H1 (cell line): ENCODE data around the gene NRK. TPM values are rescaled to one million over a fixed set of nuclear protein-coding genes. Genes with fewer than 3 reads are reported as not detected.

Experiments
- CTCF ChIA-PET: fragments of 300-600 bp; sonication (Branson Sonifier 250); formaldehyde crosslinking; loops from one replicate; lab custom pipeline; 2021; ENCODE audit not compliant: partially characterized antibody; lab: Charles Lee
- POLR2A ChIA-PET: fragments of 300-600 bp; sonication (Branson Sonifier 250); formaldehyde crosslinking; loops from one replicate; lab custom pipeline; 2021; ENCODE audit warnings: inconsistent platforms; ENCODE audit not compliant: partially characterized antibody; lab: Charles Lee
- DNase-seq, 2 experiments: peaks; one replicate each; pipeline versions ENCODE4 v3.0.0 to v3.0.0-alpha.2; 2010 to 2022; ENCODE audit warnings: low spot score in 2 of 2, low read depth in 1 of 2, mixed read lengths in 1 of 2
- FAIRE-seq: peaks from 2 replicates; lab custom pipeline; 2011; peaks lifted over from hg19 to GRCh38; lab: Jason Lieb, UNC
- H2AFZ ChIP-seq: 2 replicates; pipeline ENCODE4 v1.8.1; 2012; ENCODE audit warnings: low read length, inconsistent platforms
- H2AK5ac ChIP-seq: 2 replicates; pipeline ENCODE4 v1.6.1; 2013; ENCODE audit warnings: low read depth, low read length
- H2BK120ac ChIP-seq: replicated peaks from 2 replicates; pipeline ENCODE3; 2013; ENCODE audit warnings: low read depth, low read length, inconsistent platforms
- H2BK12ac ChIP-seq: 2 replicates; pipeline ENCODE4 v1.6.1; 2013; ENCODE audit warnings: low read depth, low read length
- H2BK15ac ChIP-seq: 2 replicates; pipeline ENCODE4 v1.6.1; 2013; ENCODE audit warnings: low read length
- H2BK20ac ChIP-seq: 2 replicates; pipeline ENCODE4 v1.6.1; 2013; ENCODE audit warnings: low read length
- H2BK5ac ChIP-seq: 2 replicates; pipeline ENCODE4 v1.6.1; 2013; ENCODE audit warnings: low read depth, low read length
- H3K14ac ChIP-seq: 2 replicates; pipeline ENCODE4 v1.6.1; 2013; ENCODE audit warnings: inconsistent platforms; ENCODE audit not compliant: insufficient read length
- H3K18ac ChIP-seq: 2 replicates; pipeline ENCODE4 v1.6.1; 2013; ENCODE audit warnings: low read length; ENCODE audit errors: extremely low read depth
- H3K23ac ChIP-seq: 2 replicates; pipeline ENCODE4 v1.6.1; 2013; ENCODE audit warnings: inconsistent platforms; ENCODE audit not compliant: insufficient read length
- H3K23me2 ChIP-seq: 2 replicates; pipeline ENCODE4 v1.6.1; 2013; ENCODE audit warnings: low read depth, low read length
- H3K27ac ChIP-seq: 2 replicates; pipeline ENCODE4 v1.6.1; 2011; ENCODE audit warnings: low read depth, low read length, inconsistent platforms
- H3K27me3 ChIP-seq, 4 experiments: replicated peaks in 1 of 4; 1 replicate in 1 of 4; 2 replicates in 3 of 4; pipeline versions ENCODE4 v1.6.1 to v1.8.1; 2011 to 2013; ENCODE audit warnings: low read length in 3 of 4, mild to moderate bottlenecking in 3 of 4, inconsistent platforms in 2 of 4, mixed read lengths in 2 of 4, moderate library complexity in 1 of 4; ENCODE audit not compliant: control insufficient read depth in 3 of 4, insufficient read depth in 3 of 4; ENCODE audit errors: extremely low read depth in 1 of 4
- H3K36me3 ChIP-seq, 4 experiments: 2 replicates each; pipeline versions ENCODE4 v1.6.1 to v1.8.1; 2011 to 2013; ENCODE audit warnings: mild to moderate bottlenecking in 4 of 4, low read length in 3 of 4, moderate library complexity in 2 of 4, control low read depth in 1 of 4, inconsistent platforms in 1 of 4; ENCODE audit not compliant: insufficient read depth in 4 of 4, control insufficient read depth in 2 of 4
- H3K4ac ChIP-seq: replicated peaks from 2 replicates; pipeline ENCODE3; 2013; ENCODE audit warnings: low read length, low read depth, mixed read lengths, inconsistent platforms; ENCODE audit not compliant: insufficient read length
- H3K4me1 ChIP-seq, 4 experiments: replicated peaks in 1 of 4; 1 replicate in 1 of 4; 2 replicates in 3 of 4; pipeline versions ENCODE4 v1.6.1 to v1.8.1; 2011 to 2013; ENCODE audit warnings: low read length in 3 of 4, inconsistent platforms in 2 of 4, mixed read lengths in 1 of 4; ENCODE audit not compliant: insufficient read depth in 4 of 4, control insufficient read depth in 3 of 4
- H3K4me2 ChIP-seq, 2 experiments: 2 replicates each; pipeline versions ENCODE4 v1.6.1 to v1.8.1; 2011 to 2013; ENCODE audit warnings: low read depth in 2 of 2, low read length in 2 of 2, control low read depth in 1 of 2, inconsistent platforms in 1 of 2, mild to moderate bottlenecking in 1 of 2; ENCODE audit not compliant: insufficient read depth in 1 of 2
- H3K4me3 ChIP-seq, 4 experiments: fragments of 200-600, 300-600 bp in 1 of 4; sonication (generic), shearing (Covaris generic), sonication (Bioruptor Twin) in 1 of 4; 2 replicates each; pipeline versions ENCODE4 v1.5.1 to v1.8.1; 2011 to 2016; ENCODE audit warnings: low read length in 4 of 4, low read depth in 3 of 4, control low read depth in 2 of 4, inconsistent platforms in 2 of 4, mild to moderate bottlenecking in 2 of 4, mixed read lengths in 1 of 4, moderate library complexity in 1 of 4; ENCODE audit not compliant: insufficient read depth in 2 of 4; ENCODE audit errors: extremely low read depth in 1 of 4
- H3K56ac ChIP-seq: replicated peaks from 2 replicates; pipeline ENCODE3; 2013; ENCODE audit warnings: low read depth, mild to moderate bottlenecking, mixed read lengths, low read length, inconsistent platforms; ENCODE audit not compliant: insufficient read length
- H3K79me1 ChIP-seq: 2 replicates; pipeline ENCODE4 v1.6.1; 2013; ENCODE audit warnings: low read depth, low read length, control low read depth
- H3K79me2 ChIP-seq, 2 experiments: 2 replicates each; pipeline versions ENCODE4 v1.6.1 to v1.8.1; 2012 to 2013; ENCODE audit warnings: low read length in 2 of 2, mild to moderate bottlenecking in 2 of 2, inconsistent platforms in 1 of 2; ENCODE audit not compliant: insufficient read depth in 2 of 2, control insufficient read depth in 1 of 2
- H3K9ac ChIP-seq, 4 experiments: replicated peaks in 1 of 4; 1 replicate in 1 of 4; 2 replicates in 3 of 4; pipeline versions ENCODE4 v1.6.1 to v1.8.1; 2011 to 2013; ENCODE audit warnings: low read depth in 3 of 4, low read length in 3 of 4, control low read depth in 2 of 4, mild to moderate bottlenecking in 2 of 4, moderate library complexity in 2 of 4, inconsistent platforms in 1 of 4; ENCODE audit errors: extremely low read depth in 1 of 4
- H3K9me3 ChIP-seq, 2 experiments: 2 replicates each; pipeline versions ENCODE4 v1.6.1 to v1.8.1; 2012 to 2013; ENCODE audit warnings: mild to moderate bottlenecking in 2 of 2, moderate library complexity in 2 of 2, control low read depth in 1 of 2, inconsistent platforms in 1 of 2, low read depth in 1 of 2, low read length in 1 of 2, mixed read lengths in 1 of 2; ENCODE audit not compliant: insufficient read depth in 2 of 2
- H4K20me1 ChIP-seq, 2 experiments: replicated peaks in 1 of 2; 2 replicates each; pipeline versions ENCODE3 to v1.8.1; 2011 to 2013; ENCODE audit warnings: inconsistent platforms in 2 of 2, low read length in 2 of 2, mild to moderate bottlenecking in 1 of 2; ENCODE audit not compliant: insufficient read depth in 2 of 2, control insufficient read depth in 1 of 2
- H4K5ac ChIP-seq: 2 replicates; pipeline ENCODE4 v1.6.1; 2013; ENCODE audit warnings: low read length, low read depth, mixed read lengths, inconsistent platforms; ENCODE audit not compliant: insufficient read length
- H4K8ac ChIP-seq: 2 replicates; pipeline ENCODE4 v1.8.0; 2013; ENCODE audit warnings: mild to moderate bottlenecking, moderate library complexity, low read length, inconsistent platforms; ENCODE audit not compliant: insufficient read depth; ENCODE audit errors: extremely low read depth
- H4K91ac ChIP-seq: replicated peaks from 2 replicates; pipeline ENCODE3; 2013; ENCODE audit warnings: low read length, mixed read lengths, inconsistent platforms; ENCODE audit not compliant: insufficient read length
- ASH2L ChIP-seq: fragments of 200-600, 300-600 bp; sonication (generic); IDR thresholded peaks from one replicate; pipeline ENCODE4 v1.7.1; 2017; ENCODE audit warnings: low read length
- CBX8 ChIP-seq: fragments of 300-800, 300-1000 bp; sonication (generic); IDR thresholded peaks from 2 replicates; pipeline ENCODE4 v1.7.1; 2016; ENCODE audit warnings: low read depth, low read length, borderline replicate concordance
- KDM4A ChIP-seq: IDR thresholded peaks from one replicate; pipeline ENCODE4 v1.7.1; 2012; ENCODE audit warnings: low read depth, mild to moderate bottlenecking, moderate library complexity, low read length, inconsistent platforms; ENCODE audit not compliant: severe bottlenecking
- WGBS, 2 experiments: shearing (Covaris generic) in 1 of 2; methylation state at CpG; one replicate each; pipeline versions ENCODE4 v1.1.6 to v1.1.7; 2013 to 2015; ENCODE audit warnings: low lambda C conversion rate in 2 of 2, mixed read lengths in 2 of 2, inconsistent platforms in 1 of 2, low coverage in 1 of 2, missing lambda C conversion rate in 1 of 2; ENCODE audit not compliant: insufficient replicate concordance in 2 of 2, insufficient coverage in 1 of 2, insufficient read length in 1 of 2; ENCODE audit errors: extremely low coverage in 1 of 2, missing lambda C conversion rate in 1 of 2; 5-methylcytosine and 5-hydroxymethylcytosine counted together
- polyA plus RNA-seq, 7 experiments: library from polyadenylated mRNA; depleted of rRNA in 3 of 7; stranded (reverse) in 5 of 7; unstranded in 2 of 7; fragments of >200 nt in 5 of 7; fragments of 200-250 nt in 2 of 7; gene quantifications; 1 replicate in 5 of 7; 2 replicates in 1 of 7; 4 replicates in 1 of 7; pipeline versions ENCODE4 v1.2.1 to v1.2.3, GENCODE V29; 2011 to 2013; ENCODE audit warnings: missing spikeins in 2 of 7, mixed read lengths in 2 of 7
- total RNA-seq: library from RNA; stranded (reverse); fragmentation: NEBNext Ultra II Directional; extraction: Animal tissue kit (Norgen Biotek cat#: 25700); gene quantifications from 2 replicates; pipeline ENCODE4 v1.2.1, GENCODE V29; 2021

Gene NRK
- total and polyA plus RNA-seq, 2 of the 8 experiments (the other 6 are each of a cell fraction or from before 2014, with no cell fraction given) = 0.86 to 8.3 TPM

DNA sequence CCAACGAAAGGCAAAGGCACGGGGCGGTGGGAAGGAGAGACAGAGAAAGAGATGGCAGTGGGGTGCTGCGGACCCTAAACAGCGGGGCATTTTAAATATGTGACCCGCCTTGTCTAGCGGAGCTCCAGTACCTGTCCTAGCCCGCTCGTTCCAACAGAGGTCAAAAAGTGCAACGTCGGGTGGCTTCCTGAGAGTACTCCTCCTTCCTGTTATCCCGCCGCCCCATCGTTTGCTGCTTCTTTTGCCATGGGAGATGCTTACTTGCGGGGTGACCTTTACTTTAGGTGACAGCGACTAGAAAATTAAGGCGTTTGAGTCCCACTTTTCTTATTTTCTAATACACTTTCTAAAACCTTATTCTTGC is 735 bp downstream of the NRK start:
- Histone ChIP-seq H2BK5ac (no peak overlapping the region), H3K9me3 (no peaks in the 10 kb centered on the region), H3K79me2 (no peaks in the 10 kb centered on the region), H4K20me1 (no peaks in the 10 kb centered on the region), H2AK5ac (no peak overlapping the region), H3K4me3 (peak overlapping the region; percentile 24 to 65 (median 40); a peak in 7 of 8 replicates), H3K4me1 (no peaks in the 10 kb centered on the region), H2BK20ac (no peak overlapping the region), H2BK12ac (no peak overlapping the region), H3K9ac (no peak overlapping the region), H3K79me1 (no peaks in the 10 kb centered on the region), H3K56ac (no peak overlapping the region), H3K27me3 (peaks cover 3 to 25% (median 11%) of the 10 kb centered on the region in 4 experiments; a peak in 6 of 7 replicates), H2BK120ac (no peak overlapping the region)
- CTCF ChIA-PET = no interaction called here
- no peak for TF ChIP-seq CBX8
- TF ChIP-seq KDM4A = peak; percentile 3
- TF ChIP-seq ASH2L = peak; percentile 16
- TF ChIP-seq, all 59 proteins: peak for 2
- H3K14ac ChIP-seq = no peak overlapping the region
- POLR2A ChIA-PET = no interaction called here
- H3K18ac ChIP-seq = no peak overlapping the region
- FAIRE-seq (no peak), DNase-seq (no peak)
- 0 out of 2 replicates have a peak overlapping the region, but pooled peaks have one; percentile 44 for H2AFZ ChIP-seq
- H3K4ac ChIP-seq = no peak overlapping the region
- H3K23me2 ChIP-seq = peaks cover 9% of the 10 kb centered on the region; the same call in 1 of the 2 replicates
- 0% methylated on average over 3 of the region's 17 CpGs; no CpG with 5 or more reads in 1 of the 2 experiments for WGBS, 2 experiments
- H4K5ac ChIP-seq = no peak overlapping the region
- H3K4me2 ChIP-seq = peak overlapping the region; percentile 83 to 91
- no peak overlapping the region for H3K27ac ChIP-seq
- no peak overlapping the region for H4K8ac ChIP-seq
- H4K91ac ChIP-seq = no peak overlapping the region
- H3K23ac ChIP-seq = no peak overlapping the region
- H3K36me3 ChIP-seq = no peaks in the 10 kb centered on the region
- H2BK15ac ChIP-seq = no peak overlapping the region
